OCI-LY7 (cell line): Measurements from ENCODE around the gene A2ML1.

Experiments
- CTCF ChIP-seq: fragments of 200-600 bp; sonication (generic); conservative IDR thresholded peaks from 2 replicates; pipeline ENCODE4 v1.5.1; 2014; ENCODE audit warnings: mild to moderate bottlenecking, antibody characterized with exemption, low read length, moderate library complexity, mixed read lengths
- EZH2phosphoT487 ChIP-seq: fragments of 200-600 bp; sonication (generic); IDR thresholded peaks from 2 replicates; pipeline ENCODE4 v1.6.1; 2018; ENCODE audit warnings: low read depth, borderline replicate concordance, mild to moderate bottlenecking, mixed run types, antibody characterized with exemption, low read length, moderate library complexity, mixed read lengths

GRCh38 chr12:8781381-8782127 lies 40.9 kb upstream of the A2ML1 start:
- TF ChIP-seq CTCF (no peak), EZH2phosphoT487 (no peak)
